Muscle layer of duodenum (tissue), 2 donors: ENCODE measurements around the gene UBLCP1.
"Not testable (repeated sequence)": the region's sequence is repeated elsewhere in the genome, so short reads cannot be mapped to it uniquely, and the experiment has no call there.

Source experiments
- H3K27ac ChIP-seq: one replicate; pipeline ENCODE4 v1.7.0; 2013; ENCODE audit warnings: mild to moderate bottlenecking, low read length
- H3K27me3 ChIP-seq: one replicate; pipeline ENCODE4 v1.7.0; 2013; ENCODE audit warnings: low read depth, mild to moderate bottlenecking, control low read depth, low read length
- H3K36me3 ChIP-seq, 2 donors: one replicate each; pipeline ENCODE4 v1.7.0; 2013; ENCODE audit warnings: low read length in 2 of 2, control low read depth in 1 of 2, mild to moderate bottlenecking in 1 of 2; ENCODE audit not compliant: insufficient read depth in 2 of 2, control insufficient read depth in 1 of 2
- H3K4me1 ChIP-seq, 2 donors: one replicate each; pipeline ENCODE4 v1.7.0; 2013; ENCODE audit warnings: low read length in 2 of 2, mild to moderate bottlenecking in 2 of 2, control low read depth in 1 of 2, moderate library complexity in 1 of 2; ENCODE audit not compliant: insufficient read depth in 2 of 2, control insufficient read depth in 1 of 2
- H3K4me3 ChIP-seq, 2 donors: one replicate each; pipeline ENCODE4 v1.7.0; 2013; ENCODE audit warnings: low read length in 2 of 2, low read depth in 1 of 2, mild to moderate bottlenecking in 1 of 2
- H3K9me3 ChIP-seq, 2 donors: one replicate each; pipeline ENCODE4 v1.7.0; 2013; ENCODE audit warnings: low read length in 2 of 2, control low read depth in 1 of 2, mild to moderate bottlenecking in 1 of 2; ENCODE audit not compliant: control insufficient read depth in 1 of 2
- donor health status: healthy.

Gene UBLCP1

GRCh38 chr5:159294921-159295320, 31.8 kb downstream of the UBLCP1 start:
- H3K27ac ChIP-seq = no peak overlapping the region

GRCh38 chr5:159297300-159297699, 34.2 kb downstream of the UBLCP1 start:
- not testable (repeated sequence) for H3K4me1 ChIP-seq, H3K27ac ChIP-seq, H3K27me3 ChIP-seq, H3K4me3 ChIP-seq, H3K36me3 ChIP-seq
- peaks cover 0 to 12% of the 10 kb centered on the region in 2 donors for H3K9me3 ChIP-seq

More at GRCh38 chr5:159294921-159295320, 31.8 kb downstream of the UBLCP1 start:
- Histone ChIP-seq H3K4me3 (no peak overlapping the region), H3K27me3 (no peaks in the 10 kb centered on the region), H3K36me3 (no peaks in the 10 kb centered on the region), H3K4me1 (no peaks in the 10 kb centered on the region), H3K9me3 (peaks cover 0 to 6% of the 10 kb centered on the region in 2 donors)

- no peaks in the 10 kb centered on the region for H3K4me1 ChIP-seq
- no peak overlapping the region for H3K27ac ChIP-seq
- H3K9me3 ChIP-seq = peaks cover 0 to 12% of the 10 kb centered on the region in 2 donors
- no peak overlapping the region for H3K4me3 ChIP-seq
- H3K27me3 ChIP-seq = no peaks in the 10 kb centered on the region
- H3K36me3 ChIP-seq = no peaks in the 10 kb centered on the region
Observed at GRCh38 chr5:159301466-159301865, 38.4 kb downstream of the UBLCP1 start.

GRCh38 chr5:159301929-159302860, 39.1 kb downstream of the UBLCP1 start:
- H3K4me1 ChIP-seq, H3K27me3 ChIP-seq, H3K36me3 ChIP-seq, H3K4me3 ChIP-seq, H3K27ac ChIP-seq: not testable (repeated sequence)
- H3K9me3 ChIP-seq = peaks cover 0 to 12% of the 10 kb centered on the region in 2 donors

- peaks cover 0 to 9% of the 10 kb centered on the region in 2 donors for H3K9me3 ChIP-seq
Observed at GRCh38 chr5:159303286-159303685, 40.2 kb downstream of the UBLCP1 start.

GRCh38 chr5:159304961-159305595, 42.0 kb downstream of the UBLCP1 start:
- no peak overlapping the region for H3K4me3 ChIP-seq
- no peak overlapping the region for H3K27ac ChIP-seq
- H3K4me1 ChIP-seq = no peaks in the 10 kb centered on the region
- no peaks in the 10 kb centered on the region for H3K36me3 ChIP-seq
- H3K9me3 ChIP-seq = peaks cover 0 to 6% of the 10 kb centered on the region in 2 donors
- H3K27me3 ChIP-seq = peaks cover 6% of the 10 kb centered on the region

More at GRCh38 chr5:159303286-159303685, 40.2 kb downstream of the UBLCP1 start:
- H3K27me3 ChIP-seq = no peaks in the 10 kb centered on the region
- no peaks in the 10 kb centered on the region for H3K4me1 ChIP-seq
- no peak overlapping the region for H3K27ac ChIP-seq
- H3K4me3 ChIP-seq = no peak overlapping the region
- H3K36me3 ChIP-seq = no peaks in the 10 kb centered on the region

- Histone ChIP-seq H3K36me3 (no peaks in the 10 kb centered on the region), H3K27ac (no peak overlapping the region), H3K27me3 (peaks cover 6% of the 10 kb centered on the region), H3K4me1 (no peaks in the 10 kb centered on the region), H3K4me3 (no peak overlapping the region), H3K9me3 (no peaks in the 10 kb centered on the region)
Observed at GRCh38 chr5:159309689-159310433, 46.8 kb downstream of the UBLCP1 start.

GRCh38 chr5:159310511-159310910, 47.4 kb downstream of the UBLCP1 start:
- Histone ChIP-seq H3K27me3 (peaks cover 6% of the 10 kb centered on the region), H3K9me3 (no peaks in the 10 kb centered on the region), H3K27ac (no peak overlapping the region)

GRCh38 chr5:159311063-159311462, 48.0 kb downstream of the UBLCP1 start:
- no peaks in the 10 kb centered on the region for H3K9me3 ChIP-seq
- H3K27ac ChIP-seq = no peak overlapping the region
- H3K4me3 ChIP-seq = no peak overlapping the region
- no peaks in the 10 kb centered on the region for H3K4me1 ChIP-seq
- peaks cover 6% of the 10 kb centered on the region for H3K27me3 ChIP-seq
- no peaks in the 10 kb centered on the region for H3K36me3 ChIP-seq

More at GRCh38 chr5:159310511-159310910, 47.4 kb downstream of the UBLCP1 start:
- no peak overlapping the region for H3K4me3 ChIP-seq
- H3K36me3 ChIP-seq = no peaks in the 10 kb centered on the region
- H3K4me1 ChIP-seq = no peaks in the 10 kb centered on the region

GRCh38 chr5:159313197-159313596, 50.1 kb downstream of the UBLCP1 start:
- Histone ChIP-seq H3K36me3 (no peaks in the 10 kb centered on the region), H3K9me3 (no peaks in the 10 kb centered on the region), H3K27me3 (peaks cover 6% of the 10 kb centered on the region), H3K4me3 (no peak overlapping the region), H3K4me1 (no peaks in the 10 kb centered on the region), H3K27ac (no peak overlapping the region)
